WERI-Rb-1 (cell line): Measurements from ENCODE around the gene RILPL1.
"Not testable (repeated sequence)": the region's sequence is repeated elsewhere in the genome, so short reads cannot be mapped to it uniquely, and the experiment has no call there.

Experiments
- DNase-seq: peaks from one replicate; pipeline ENCODE4 v3.0.0-alpha.2; 2020
- H3K27ac ChIP-seq: fragments of 250-450 bp; sonication (Bioruptor Pico); 2 replicates; pipeline ENCODE4 v1.5.1; 2020; ENCODE audit warnings: mild to moderate bottlenecking, moderate library complexity
- H3K27me3 ChIP-seq: fragments of 250-450 bp; sonication (Bioruptor Pico); 2 replicates; pipeline ENCODE4 v1.5.1; 2021; ENCODE audit warnings: mild to moderate bottlenecking, low read depth, moderate library complexity; ENCODE audit not compliant: insufficient read depth, severe bottlenecking
- H3K36me3 ChIP-seq: fragments of 250-450 bp; sonication (Bioruptor Pico); 2 replicates; pipeline ENCODE4 v1.5.1; 2020; ENCODE audit warnings: mild to moderate bottlenecking, moderate library complexity
- H3K4me3 ChIP-seq: 2 replicates; pipeline ENCODE4 v1.5.1; 2011; ENCODE audit warnings: low read depth, mild to moderate bottlenecking, control low read depth, low read length
- H3K9me3 ChIP-seq: fragments of 250-450 bp; sonication (Bioruptor Pico); 2 replicates; pipeline ENCODE4 v1.5.1; 2021; ENCODE audit warnings: mild to moderate bottlenecking, moderate library complexity; ENCODE audit not compliant: severe bottlenecking
- CTCF ChIP-seq: IDR thresholded peaks from 2 replicates; pipeline ENCODE4 v1.5.1; 2011; ENCODE audit warnings: low read depth, mild to moderate bottlenecking, control low read depth, inconsistent platforms, low read length

The RILPL1 gene

GRCh38 chr12:123472438-123472849 lies 61.1 kb downstream of the RILPL1 start:
- Histone ChIP-seq H3K27me3 (no peaks in the 10 kb centered on the region), H3K9me3 (no peaks in the 10 kb centered on the region), H3K4me3 (no peak overlapping the region), H3K36me3 (peaks cover 16% of the 10 kb centered on the region), H3K27ac (no peak overlapping the region)
- DNase-seq: no peak
- no peak for TF ChIP-seq CTCF

GRCh38 chr12:123471374-123472068 lies 62.0 kb downstream of the RILPL1 start:
- peaks cover 16% of the 10 kb centered on the region for H3K36me3 ChIP-seq
- no peak for TF ChIP-seq CTCF
- no peak for DNase-seq
- H3K9me3 ChIP-seq: no peaks in the 10 kb centered on the region
- no peaks in the 10 kb centered on the region for H3K27me3 ChIP-seq
- no peak overlapping the region for H3K4me3 ChIP-seq
- no peak overlapping the region for H3K27ac ChIP-seq

GRCh38 chr12:123469978-123470377 lies 63.5 kb downstream of the RILPL1 start:
- Histone ChIP-seq H3K27me3 (no peaks in the 10 kb centered on the region), H3K27ac (no peak overlapping the region), H3K4me3 (no peak overlapping the region), H3K9me3 (no peaks in the 10 kb centered on the region), H3K36me3 (peaks cover 21% of the 10 kb centered on the region)
- no peak for DNase-seq
- TF ChIP-seq CTCF: no peak

- H3K36me3 ChIP-seq: peaks cover 21% of the 10 kb centered on the region
- DNase-seq: no peak
- H3K9me3 ChIP-seq: no peaks in the 10 kb centered on the region
- no peaks in the 10 kb centered on the region for H3K27me3 ChIP-seq
- H3K27ac ChIP-seq: no peak overlapping the region
- peak; percentile 33; the same call in 1 of the 2 replicates for TF ChIP-seq CTCF
- no peak overlapping the region for H3K4me3 ChIP-seq
These were observed 64.7 kb downstream of the RILPL1 start for GRCh38 chr12:123468786-123469185.

GRCh38 chr12:123465084-123465483 lies 68.4 kb downstream of the RILPL1 start:
- no peak overlapping the region for H3K27ac ChIP-seq
- TF ChIP-seq CTCF: no peak

GRCh38 chr12:123463174-123463573 lies 70.3 kb downstream of the RILPL1 start:
- not testable (repeated sequence) for H3K27me3 ChIP-seq, H3K9me3 ChIP-seq, H3K4me3 ChIP-seq, DNase-seq, H3K27ac ChIP-seq
- H3K36me3 ChIP-seq: peaks cover 13% of the 10 kb centered on the region

More at GRCh38 chr12:123465084-123465483, 68.4 kb downstream of the RILPL1 start:
- Histone ChIP-seq H3K9me3 (no peaks in the 10 kb centered on the region), H3K4me3 (no peak overlapping the region), H3K27me3 (no peaks in the 10 kb centered on the region), H3K36me3 (peaks cover 8% of the 10 kb centered on the region; the same call in 1 of the 2 replicates)
- DNase-seq: no peak
